Gastrocnemius medialis (tissue), 4 donors: Measurements from ENCODE around the gene ST8SIA6.

ENCODE experiments used
- POLR2A ChIP-seq, 2 donors: fragments of 450-650 bp; IDR thresholded peaks; one replicate each; pipeline ENCODE4 v1.6.1; 2017; ENCODE audit warnings: antibody characterized with exemption in 2 of 2, mild to moderate bottlenecking in 2 of 2, moderate library complexity in 2 of 2
- TF ChIP-seq, protein P1 (sequence below), 5 experiments: fragments of 450-650 bp in 3 of 5; fragments of 200-600 bp in 2 of 5; sonication (generic) in 2 of 5; IDR thresholded peaks in 4 of 5; conservative IDR thresholded peaks in 1 of 5; 1 replicate in 4 of 5; 2 replicates in 1 of 5; pipeline ENCODE4 v1.5.1; 2016 to 2019; ENCODE audit warnings: antibody characterized with exemption in 5 of 5, mild to moderate bottlenecking in 3 of 5, moderate library complexity in 3 of 5

DNA sequence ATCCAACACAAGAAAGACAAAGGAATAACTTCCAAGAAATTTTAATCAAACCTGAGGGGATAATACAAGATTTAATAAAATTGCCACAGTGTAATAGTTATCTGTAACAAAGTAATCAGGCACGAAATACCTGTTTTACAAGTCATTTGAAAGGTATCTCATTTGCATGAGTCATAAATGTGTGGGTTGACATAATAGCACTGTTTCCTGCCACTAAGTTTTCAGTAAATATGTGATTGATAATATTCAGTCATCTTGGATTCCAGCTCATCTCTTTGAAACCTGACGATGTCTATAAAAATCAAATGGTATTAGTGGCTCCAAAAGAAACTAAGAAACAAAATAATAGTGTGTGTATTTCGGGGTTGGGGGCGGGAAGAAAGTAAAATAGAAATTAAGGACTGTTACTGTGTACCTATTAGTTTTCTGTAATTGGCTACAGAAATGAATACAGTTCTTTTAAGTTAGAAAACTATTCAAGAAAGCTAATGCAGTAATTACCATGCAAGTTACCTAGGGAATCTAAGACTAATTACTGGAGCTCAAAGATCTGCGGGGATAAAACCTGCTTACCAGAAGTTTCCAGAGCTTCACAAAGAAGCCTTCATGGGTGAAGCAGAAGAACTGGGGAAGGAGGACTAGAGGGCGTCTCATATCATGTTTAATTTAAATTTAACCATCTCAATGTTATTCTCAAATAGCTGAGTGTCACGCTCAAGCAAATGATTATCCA is 100.7 kb downstream of the ST8SIA6 start:
- TF ChIP-seq, protein P1, sequence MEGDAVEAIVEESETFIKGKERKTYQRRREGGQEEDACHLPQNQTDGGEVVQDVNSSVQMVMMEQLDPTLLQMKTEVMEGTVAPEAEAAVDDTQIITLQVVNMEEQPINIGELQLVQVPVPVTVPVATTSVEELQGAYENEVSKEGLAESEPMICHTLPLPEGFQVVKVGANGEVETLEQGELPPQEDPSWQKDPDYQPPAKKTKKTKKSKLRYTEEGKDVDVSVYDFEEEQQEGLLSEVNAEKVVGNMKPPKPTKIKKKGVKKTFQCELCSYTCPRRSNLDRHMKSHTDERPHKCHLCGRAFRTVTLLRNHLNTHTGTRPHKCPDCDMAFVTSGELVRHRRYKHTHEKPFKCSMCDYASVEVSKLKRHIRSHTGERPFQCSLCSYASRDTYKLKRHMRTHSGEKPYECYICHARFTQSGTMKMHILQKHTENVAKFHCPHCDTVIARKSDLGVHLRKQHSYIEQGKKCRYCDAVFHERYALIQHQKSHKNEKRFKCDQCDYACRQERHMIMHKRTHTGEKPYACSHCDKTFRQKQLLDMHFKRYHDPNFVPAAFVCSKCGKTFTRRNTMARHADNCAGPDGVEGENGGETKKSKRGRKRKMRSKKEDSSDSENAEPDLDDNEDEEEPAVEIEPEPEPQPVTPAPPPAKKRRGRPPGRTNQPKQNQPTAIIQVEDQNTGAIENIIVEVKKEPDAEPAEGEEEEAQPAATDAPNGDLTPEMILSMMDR (IDR thresholded peaks at IDR 0.05 in 4 of 5, conservative IDR thresholded peaks at IDR 0.05 in 1 of 5): no peak
- no peak for TF ChIP-seq POLR2A (IDR thresholded peaks at IDR 0.05)
